OCI-LY3 (cell line): ENCODE measurements around the gene ANKRD11.
"Not testable (repeated sequence)": the region's sequence is repeated elsewhere in the genome, so short reads cannot be mapped to it uniquely, and the experiment has no call there.

Source experiments
- H2AFZ ChIP-seq: fragments of 200-600, 300-600 bp; shearing (Covaris generic); 2 replicates; pipeline ENCODE4 v1.6.0; 2014; ENCODE audit warnings: antibody characterized with exemption, low read depth, low read length
- H3K27ac ChIP-seq: fragments of 200-600, 300-600 bp; sonication (generic); 2 replicates; pipeline ENCODE4 v1.5.1; 2014; ENCODE audit warnings: mild to moderate bottlenecking, low read length, moderate library complexity, mixed read lengths
- H3K27me3 ChIP-seq: fragments of 200-600, 300-600 bp; sonication (generic); 2 replicates; pipeline ENCODE4 v1.6.1; 2014; ENCODE audit warnings: low read depth, low read length, mixed read lengths
- H3K36me3 ChIP-seq: fragments of 200-600, 300-600 bp; sonication (generic); replicated peaks from 2 replicates; pipeline ENCODE3; 2014; ENCODE audit warnings: low read depth, low read length, mixed read lengths
- H3K4me1 ChIP-seq: fragments of 300-600, 200-600 bp; sonication (generic); 2 replicates; pipeline ENCODE4 v1.6.1; 2014; ENCODE audit warnings: low read length, mixed read lengths
- H3K4me2 ChIP-seq: fragments of 200-600, 300-600 bp; sonication (generic); 2 replicates; pipeline ENCODE4 v1.6.1; 2014; ENCODE audit warnings: low read length, mixed read lengths
- H3K4me3 ChIP-seq: fragments of 300-600, 200-600 bp; sonication (generic); 2 replicates; pipeline ENCODE4 v1.5.1; 2014; ENCODE audit warnings: antibody characterized with exemption, mild to moderate bottlenecking, low read length, moderate library complexity
- H3K79me2 ChIP-seq: fragments of 300-600, 200-600 bp; shearing (Covaris generic); 2 replicates; pipeline ENCODE4 v1.6.1; 2014; ENCODE audit warnings: mild to moderate bottlenecking, low read length, mixed read lengths
- H3K9ac ChIP-seq: fragments of 300-600, 200-600 bp; shearing (Covaris generic); 2 replicates; pipeline ENCODE4 v1.6.0; 2014; ENCODE audit warnings: mild to moderate bottlenecking, low read length, moderate library complexity
- H3K9me3 ChIP-seq: fragments of 200-600, 300-600 bp; shearing (Covaris generic); 2 replicates; pipeline ENCODE4 v1.6.1; 2014; ENCODE audit warnings: low read length, mixed read lengths; ENCODE audit not compliant: insufficient read depth
- H4K20me1 ChIP-seq: fragments of 200-600, 300-600 bp; sonication (generic); 2 replicates; pipeline ENCODE4 v1.6.1; 2016; ENCODE audit warnings: low read length, mixed read lengths; ENCODE audit not compliant: insufficient read depth
- CTCF ChIP-seq: fragments of 200-600, 300-600 bp; sonication (generic); IDR thresholded peaks from 2 replicates; pipeline ENCODE4 v1.5.1; 2014; ENCODE audit warnings: antibody characterized with exemption, low read length, low read depth
- EZH2phosphoT487 ChIP-seq: fragments of 200-600 bp; shearing (Covaris generic); IDR thresholded peaks from 2 replicates; pipeline ENCODE4 v1.6.1; 2018; ENCODE audit warnings: antibody characterized with exemption, mixed run types, low read depth

Gene ANKRD11

GRCh38 chr16:89266521-89267134 lies 223.7 kb downstream of the ANKRD11 start:
- Histone ChIP-seq H3K27ac (no peak overlapping the region), H3K79me2 (no peaks in the 10 kb centered on the region; the same call in 1 of the 2 replicates), H3K9ac (no peak overlapping the region), H3K9me3 (no peaks in the 10 kb centered on the region), H3K27me3 (no peaks in the 10 kb centered on the region), H3K4me2 (no peak overlapping the region), H3K4me1 (no peaks in the 10 kb centered on the region), H3K36me3 (peaks cover 38% of the 10 kb centered on the region), H2AFZ (no peak overlapping the region), H4K20me1 (0 out of 2 replicates have a peak, but pooled peaks cover 2% of the 10 kb centered on the region), H3K4me3 (no peak overlapping the region)
- no peak for TF ChIP-seq CTCF
- TF ChIP-seq EZH2phosphoT487: no peak

GRCh38 chr16:89265647-89266046 lies 224.7 kb downstream of the ANKRD11 start:
- no peak overlapping the region for H3K4me3 ChIP-seq
- H4K20me1 ChIP-seq: 0 out of 2 replicates have a peak, but pooled peaks cover 2% of the 10 kb centered on the region
- H3K9me3 ChIP-seq: no peaks in the 10 kb centered on the region
- no peak overlapping the region for H2AFZ ChIP-seq
- no peak overlapping the region for H3K9ac ChIP-seq
- H3K4me1 ChIP-seq: no peaks in the 10 kb centered on the region
- TF ChIP-seq CTCF: no peak
- no peak for TF ChIP-seq EZH2phosphoT487
- no peak overlapping the region for H3K4me2 ChIP-seq
- H3K27ac ChIP-seq: no peak overlapping the region
- H3K27me3 ChIP-seq: no peaks in the 10 kb centered on the region
- H3K79me2 ChIP-seq: no peaks in the 10 kb centered on the region
- peaks cover 32% of the 10 kb centered on the region for H3K36me3 ChIP-seq

GRCh38 chr16:89264800-89265550 lies 225.4 kb downstream of the ANKRD11 start:
- Histone ChIP-seq H3K27me3 (no peaks in the 10 kb centered on the region), H3K79me2 (no peaks in the 10 kb centered on the region), H3K9me3 (no peaks in the 10 kb centered on the region), H3K27ac (no peak overlapping the region), H3K4me3 (no peak overlapping the region), H2AFZ (no peak overlapping the region), H4K20me1 (0 out of 2 replicates have a peak, but pooled peaks cover 2% of the 10 kb centered on the region), H3K9ac (no peak overlapping the region), H3K4me2 (no peak overlapping the region), H3K4me1 (no peaks in the 10 kb centered on the region), H3K36me3 (peaks cover 25% of the 10 kb centered on the region)
- TF ChIP-seq EZH2phosphoT487 (no peak), CTCF (no peak)

GRCh38 chr16:89261691-89262563 lies 228.4 kb downstream of the ANKRD11 start:
- no peaks in the 10 kb centered on the region for H3K79me2 ChIP-seq
- no peaks in the 10 kb centered on the region for H3K4me1 ChIP-seq
- no peaks in the 10 kb centered on the region for H3K27me3 ChIP-seq
- H4K20me1 ChIP-seq: no peaks in the 10 kb centered on the region
- TF ChIP-seq EZH2phosphoT487 (no peak), CTCF (no peak)
- no peak overlapping the region for H3K4me2 ChIP-seq
- H3K9ac ChIP-seq: no peak overlapping the region
- H2AFZ ChIP-seq: no peak overlapping the region
- H3K36me3 ChIP-seq: peaks cover 15% of the 10 kb centered on the region
- H3K27ac ChIP-seq: no peak overlapping the region
- H3K4me3 ChIP-seq: no peak overlapping the region
- H3K9me3 ChIP-seq: no peaks in the 10 kb centered on the region

GRCh38 chr16:89259901-89260300 lies 230.5 kb downstream of the ANKRD11 start:
- not testable (repeated sequence) for H3K79me2 ChIP-seq, H4K20me1 ChIP-seq, H3K4me2 ChIP-seq, H3K4me1 ChIP-seq, H3K4me3 ChIP-seq, H3K9me3 ChIP-seq, H3K9ac ChIP-seq, H3K36me3 ChIP-seq, H3K27ac ChIP-seq, H2AFZ ChIP-seq, H3K27me3 ChIP-seq
